ENCODE results near the gene ADNP2.

DNA sequence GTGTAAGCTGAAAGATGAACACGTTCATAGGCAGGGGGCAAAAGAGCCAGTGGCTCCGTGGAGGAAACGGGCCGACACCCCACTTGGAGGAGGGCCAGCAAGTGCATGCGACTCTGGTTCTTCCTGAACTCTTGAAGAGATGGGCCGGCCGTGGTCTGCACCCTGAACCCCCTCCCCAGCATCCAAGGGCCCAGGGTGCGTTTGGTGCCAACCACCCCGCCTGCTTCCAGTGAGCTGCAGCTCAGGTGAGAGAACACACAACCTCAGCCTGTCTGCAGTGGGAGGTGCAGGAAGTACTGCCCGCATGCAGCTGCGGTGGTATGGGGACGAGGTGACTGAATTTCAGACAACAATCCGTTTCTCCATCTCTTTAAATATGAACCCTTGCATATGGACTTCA is 58.9 kb downstream of the ADNP2 start:
- TF ChIP-seq, protein P1, sequence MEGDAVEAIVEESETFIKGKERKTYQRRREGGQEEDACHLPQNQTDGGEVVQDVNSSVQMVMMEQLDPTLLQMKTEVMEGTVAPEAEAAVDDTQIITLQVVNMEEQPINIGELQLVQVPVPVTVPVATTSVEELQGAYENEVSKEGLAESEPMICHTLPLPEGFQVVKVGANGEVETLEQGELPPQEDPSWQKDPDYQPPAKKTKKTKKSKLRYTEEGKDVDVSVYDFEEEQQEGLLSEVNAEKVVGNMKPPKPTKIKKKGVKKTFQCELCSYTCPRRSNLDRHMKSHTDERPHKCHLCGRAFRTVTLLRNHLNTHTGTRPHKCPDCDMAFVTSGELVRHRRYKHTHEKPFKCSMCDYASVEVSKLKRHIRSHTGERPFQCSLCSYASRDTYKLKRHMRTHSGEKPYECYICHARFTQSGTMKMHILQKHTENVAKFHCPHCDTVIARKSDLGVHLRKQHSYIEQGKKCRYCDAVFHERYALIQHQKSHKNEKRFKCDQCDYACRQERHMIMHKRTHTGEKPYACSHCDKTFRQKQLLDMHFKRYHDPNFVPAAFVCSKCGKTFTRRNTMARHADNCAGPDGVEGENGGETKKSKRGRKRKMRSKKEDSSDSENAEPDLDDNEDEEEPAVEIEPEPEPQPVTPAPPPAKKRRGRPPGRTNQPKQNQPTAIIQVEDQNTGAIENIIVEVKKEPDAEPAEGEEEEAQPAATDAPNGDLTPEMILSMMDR (conservative IDR thresholded peaks at IDR 0.05) = no peak
- TF ChIP-seq ZFX (IDR thresholded peaks at IDR 0.05) = no peak
